ENCODE data around the gene XPC.
"Not testable (repeated sequence)": the region's sequence is repeated elsewhere in the genome, so short reads cannot be mapped to it uniquely, and the experiment has no call there.

The XPC gene

DNA sequence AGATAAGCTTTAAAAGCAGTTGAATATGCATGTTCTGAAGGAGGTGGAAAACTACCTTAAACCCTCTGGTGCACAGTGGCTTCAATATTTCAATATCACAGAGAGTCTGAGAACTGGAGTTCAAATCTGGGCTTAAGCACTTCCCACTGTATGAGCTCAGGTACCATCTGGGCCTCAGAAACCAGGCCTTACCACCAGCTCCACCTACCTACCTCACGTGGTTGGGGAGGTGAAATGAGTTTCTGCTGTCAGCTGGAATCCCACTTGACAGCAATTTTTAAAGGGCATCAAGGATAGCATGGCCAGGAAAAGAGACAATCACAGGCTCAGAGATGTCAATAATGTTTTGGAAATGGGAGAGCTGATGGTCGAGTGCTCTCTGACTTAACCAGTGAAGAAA is 58.8 kb downstream of the XPC start:
- CTCF ChIA-PET, result interaction anchor here (1.4 kb wide), 1 partner anchor 223 kb away, joined by 7 read pairs; no protein-coding TSS in a partner anchor
- POLR2A ChIA-PET, result no interaction called here
- TF ChIP-seq, protein P1, sequence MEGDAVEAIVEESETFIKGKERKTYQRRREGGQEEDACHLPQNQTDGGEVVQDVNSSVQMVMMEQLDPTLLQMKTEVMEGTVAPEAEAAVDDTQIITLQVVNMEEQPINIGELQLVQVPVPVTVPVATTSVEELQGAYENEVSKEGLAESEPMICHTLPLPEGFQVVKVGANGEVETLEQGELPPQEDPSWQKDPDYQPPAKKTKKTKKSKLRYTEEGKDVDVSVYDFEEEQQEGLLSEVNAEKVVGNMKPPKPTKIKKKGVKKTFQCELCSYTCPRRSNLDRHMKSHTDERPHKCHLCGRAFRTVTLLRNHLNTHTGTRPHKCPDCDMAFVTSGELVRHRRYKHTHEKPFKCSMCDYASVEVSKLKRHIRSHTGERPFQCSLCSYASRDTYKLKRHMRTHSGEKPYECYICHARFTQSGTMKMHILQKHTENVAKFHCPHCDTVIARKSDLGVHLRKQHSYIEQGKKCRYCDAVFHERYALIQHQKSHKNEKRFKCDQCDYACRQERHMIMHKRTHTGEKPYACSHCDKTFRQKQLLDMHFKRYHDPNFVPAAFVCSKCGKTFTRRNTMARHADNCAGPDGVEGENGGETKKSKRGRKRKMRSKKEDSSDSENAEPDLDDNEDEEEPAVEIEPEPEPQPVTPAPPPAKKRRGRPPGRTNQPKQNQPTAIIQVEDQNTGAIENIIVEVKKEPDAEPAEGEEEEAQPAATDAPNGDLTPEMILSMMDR (IDR thresholded peaks at IDR 0.05; ENCODE audit: insufficient read depth, low read length, missing control alignments), result no peak
- no peak overlapping the region for H3K4me3 ChIP-seq (ENCODE audit: low read depth, low read length)
- no peak for DNase-seq (ENCODE audit: low read depth, low spot score)

DNA sequence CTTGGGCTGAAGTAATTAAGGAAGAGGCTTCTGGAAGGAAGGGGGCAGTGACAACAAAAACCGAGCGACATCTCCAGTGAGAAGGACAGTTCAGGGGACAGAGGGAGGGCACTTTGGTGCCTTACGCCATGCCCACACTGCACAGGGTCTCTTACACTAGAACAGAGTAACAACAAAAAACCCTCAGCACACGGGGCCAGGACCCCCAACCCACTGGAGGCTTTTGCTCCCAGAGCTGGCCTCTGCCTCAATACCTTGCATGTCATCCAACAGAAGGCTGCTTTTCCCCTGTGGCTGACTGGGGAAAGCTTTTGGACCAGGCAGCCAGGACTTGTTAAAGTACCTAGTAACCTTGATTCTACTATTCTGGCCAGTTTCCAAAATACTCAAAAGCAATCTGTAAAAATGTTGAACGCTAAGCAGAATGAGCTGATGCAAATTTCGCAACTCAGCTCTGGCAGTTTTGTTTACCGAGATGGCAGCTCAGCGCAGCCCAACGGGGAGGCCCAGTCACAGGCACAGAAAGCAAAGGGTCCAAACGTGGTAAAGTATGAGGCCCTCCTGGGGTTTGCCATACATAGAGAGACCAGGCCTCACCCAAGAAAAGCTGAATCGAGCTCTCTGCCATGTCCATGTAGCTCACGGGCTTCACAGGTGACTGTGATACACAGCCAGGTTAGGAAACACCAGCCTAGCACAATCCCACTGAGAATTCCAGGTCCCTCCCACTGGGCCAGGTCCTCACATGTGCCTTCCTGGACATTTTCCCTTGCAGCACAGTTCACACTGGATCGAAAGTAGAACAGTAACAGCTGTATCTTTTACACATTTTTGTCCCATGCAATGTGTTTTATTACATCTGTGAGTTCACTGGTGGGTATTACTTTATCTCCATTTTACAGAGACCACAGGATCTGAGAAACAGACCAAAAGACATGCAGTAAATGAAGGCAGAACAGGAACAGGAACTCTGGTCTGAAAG is 59.7 kb downstream of the XPC start:
- DNase-seq (ENCODE audit: low read depth, low spot score), result no peak
- H3K4me3 ChIP-seq (ENCODE audit: low read depth, low read length), result no peak overlapping the region
- POLR2A ChIA-PET, result no interaction called here
- CTCF ChIA-PET, result interaction anchor here (1.4 kb wide), 1 partner anchor 222 kb away, joined by 7 read pairs; no protein-coding TSS in a partner anchor
- TF ChIP-seq, protein P1 (IDR thresholded peaks at IDR 0.05; ENCODE audit: insufficient read depth, low read length, missing control alignments), result no peak

DNA sequence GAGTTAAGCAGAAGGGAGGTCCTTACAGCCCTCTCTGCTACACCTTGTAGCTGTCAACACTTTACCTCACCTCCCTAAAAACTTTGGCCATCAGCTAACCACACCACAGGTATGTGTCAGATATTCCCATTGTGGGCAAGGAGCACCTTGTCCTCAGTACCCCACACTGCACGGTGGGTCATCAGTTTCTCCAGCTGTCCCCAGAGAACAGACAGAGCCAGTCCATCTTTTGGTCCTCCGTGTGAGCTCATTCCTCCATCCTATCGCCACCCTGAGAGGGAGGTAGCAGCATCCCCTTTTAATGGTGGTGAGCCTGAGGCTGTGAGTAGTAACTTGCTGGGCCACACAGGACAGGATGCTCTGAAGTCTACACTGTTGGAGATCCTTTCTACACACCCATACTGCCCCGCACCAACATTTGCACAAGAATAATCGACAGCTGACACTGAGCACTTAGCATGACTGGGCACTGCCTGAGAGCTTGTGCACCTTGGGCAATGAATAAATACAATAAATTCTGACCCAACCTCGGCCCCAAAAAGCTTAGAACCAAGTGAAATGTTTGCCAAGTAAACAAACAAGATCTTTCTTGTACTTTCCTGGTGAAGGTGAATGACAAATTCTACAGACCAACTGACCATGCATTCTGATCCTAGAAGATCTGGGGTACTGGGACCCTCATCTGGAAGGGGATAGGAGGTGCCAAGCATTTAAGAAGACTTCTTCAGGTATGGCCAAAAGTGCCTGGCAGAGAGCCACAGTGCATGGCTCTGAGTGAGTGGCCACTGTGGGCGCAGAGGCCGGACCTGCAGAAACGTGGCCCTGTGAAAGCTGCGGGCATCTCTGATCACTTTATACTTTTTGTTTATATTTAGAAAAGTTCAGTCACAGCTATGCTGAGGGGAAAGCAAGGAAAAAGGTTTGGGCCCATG is 60.7 kb downstream of the XPC start:
- DNase-seq (ENCODE audit: low read depth, low spot score), result no peak
- H3K4me3 ChIP-seq (ENCODE audit: low read depth, low read length), result no peak overlapping the region
- POLR2A ChIA-PET, result no interaction called here
- CTCF ChIA-PET, result interaction anchor here (4.7 kb wide), 1 partner anchor 460 kb away, joined by 18 read pairs; no protein-coding TSS in a partner anchor
- TF ChIP-seq, protein P1 (IDR thresholded peaks at IDR 0.05; ENCODE audit: insufficient read depth, low read length, missing control alignments), result no peak

DNA sequence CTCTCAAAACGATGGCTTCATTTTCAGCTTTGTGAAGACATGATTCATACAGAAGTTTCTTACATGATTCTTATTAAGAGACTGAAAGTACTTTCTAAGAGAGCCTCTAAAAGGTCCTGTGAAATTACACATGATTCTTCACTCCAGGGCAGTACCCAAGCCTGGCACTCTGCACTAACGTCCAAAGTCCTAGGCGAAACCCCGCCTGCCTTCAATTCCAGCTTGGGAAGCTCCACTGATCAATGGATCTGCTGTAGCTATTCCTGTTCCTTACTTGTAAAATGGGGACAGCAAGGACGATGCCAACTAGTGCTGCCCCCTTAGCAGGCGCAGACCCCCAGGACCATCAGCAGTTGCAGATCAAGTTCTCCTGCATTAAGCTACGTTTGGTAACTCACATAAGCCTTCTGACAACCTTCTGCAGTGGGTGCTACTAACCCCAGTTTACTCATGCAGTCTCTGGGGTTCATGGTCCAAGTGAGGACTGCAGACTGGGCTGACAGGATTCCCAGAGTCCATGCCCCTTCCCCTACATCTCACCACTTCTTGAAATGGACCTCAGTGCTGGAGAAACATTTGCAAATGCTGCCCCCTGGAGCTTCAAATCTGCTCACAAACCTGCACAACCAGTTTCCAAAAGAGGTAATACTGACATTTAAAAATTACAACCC is 64.3 kb downstream of the XPC start:
- CTCF ChIA-PET, result interaction anchor here (0.6 to 4.7 kb wide), 5 partner anchors 10 to 457 kb away, joined by 3 to 62 read pairs (median 8); no protein-coding TSS in a partner anchor
- TF ChIP-seq, protein P1 (IDR thresholded peaks at IDR 0.05; ENCODE audit: insufficient read depth, low read length, missing control alignments), result no peak
- POLR2A ChIA-PET, result interaction anchor here (0.7 kb wide), 1 partner anchor 11 kb away, joined by 3 read pairs; the partner anchor contains the start of genes CHCHD4 and TMEM43
- H3K4me3 ChIP-seq (ENCODE audit: low read depth, low read length), result no peak overlapping the region
- DNase-seq (ENCODE audit: low read depth, low spot score), result no peak

DNA sequence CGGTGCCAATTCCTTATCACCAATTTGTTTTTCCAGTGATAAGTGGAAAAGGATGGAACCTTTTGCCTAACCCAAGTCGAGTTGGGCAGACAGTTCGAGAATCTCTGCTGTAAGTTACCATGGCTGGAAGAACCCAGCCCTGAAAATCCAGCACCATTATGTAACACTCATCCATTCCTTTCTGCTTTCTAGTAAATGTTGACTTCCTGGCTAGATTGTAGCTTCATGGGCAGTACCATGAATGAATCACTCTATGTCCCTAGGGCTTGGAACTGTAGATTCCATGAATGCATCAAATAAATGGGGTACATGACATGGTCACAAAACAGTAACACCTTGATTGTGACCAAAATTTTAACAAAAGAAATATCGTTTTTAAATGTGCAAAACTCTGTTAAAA is 67.7 kb downstream of the XPC start:
- ChIA-PET CTCF (interaction anchor here (1.9 kb wide), 1 partner anchor 214 kb away, joined by 8 read pairs; no protein-coding TSS in a partner anchor), POLR2A (no interaction called here)
- no peak for DNase-seq (ENCODE audit: low read depth, low spot score)
- H3K4me3 ChIP-seq (ENCODE audit: low read depth, low read length), result no peak overlapping the region
- TF ChIP-seq, protein P1 (IDR thresholded peaks at IDR 0.05; ENCODE audit: insufficient read depth, low read length, missing control alignments), result no peak

DNA sequence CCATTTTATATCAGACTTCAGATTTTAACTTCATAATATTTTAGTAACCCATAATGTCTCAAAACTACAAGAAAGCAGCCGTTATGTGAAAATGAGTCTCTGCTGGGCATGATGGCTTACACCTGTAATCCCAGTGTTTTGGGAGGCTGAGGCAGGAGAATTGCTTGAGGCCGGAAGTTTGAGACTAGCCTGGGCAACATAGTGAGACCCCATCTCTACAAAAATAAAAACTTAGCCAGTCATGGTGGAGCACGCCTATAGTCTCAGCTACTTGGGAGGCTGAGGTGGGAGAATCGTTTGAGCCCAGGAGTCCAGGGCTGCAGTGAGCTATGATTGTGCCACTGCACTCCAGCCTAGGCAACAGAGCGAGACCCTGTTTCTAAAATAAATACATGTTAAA is 68.6 kb downstream of the XPC start:
- DNase-seq (ENCODE audit: low read depth, low spot score); POLR2A ChIA-PET; CTCF ChIA-PET; H3K4me3 ChIP-seq (ENCODE audit: low read depth, low read length): not testable (repeated sequence)
